Osteocyte (in vitro differentiated cells): ENCODE measurements around the gene CROCC2. TPM values are rescaled to one million over a fixed set of nuclear protein-coding genes. Genes with fewer than 3 reads are reported as not detected.

Experiments
- DNase-seq: peaks from one replicate; pipeline ENCODE4 v3.0.0; 2021; ENCODE audit warnings: mixed read lengths; ENCODE audit not compliant: unreplicated experiment; ENCODE audit errors: extremely low spot score
- H3K27ac Mint-ChIP-seq: one replicate; pipeline ENCODE4 v1.8.0; 2021; ENCODE audit warnings: mild to moderate bottlenecking, mixed read lengths; ENCODE audit not compliant: unreplicated experiment
- H3K27me3 Mint-ChIP-seq: one replicate; pipeline ENCODE4 v1.8.0; 2021; ENCODE audit warnings: mixed read lengths; ENCODE audit not compliant: unreplicated experiment
- H3K36me3 Mint-ChIP-seq: one replicate; pipeline ENCODE4 v1.8.0; 2021; ENCODE audit warnings: mixed read lengths; ENCODE audit not compliant: unreplicated experiment
- H3K4me1 Mint-ChIP-seq: one replicate; pipeline ENCODE4 v1.8.0; 2021; ENCODE audit warnings: mixed read lengths; ENCODE audit not compliant: unreplicated experiment
- H3K4me3 Mint-ChIP-seq: one replicate; pipeline ENCODE4 v1.8.0; 2021; ENCODE audit warnings: mild to moderate bottlenecking, moderate library complexity, mixed read lengths; ENCODE audit not compliant: unreplicated experiment
- H3K9me3 Mint-ChIP-seq: one replicate; pipeline ENCODE4 v1.8.0; 2021; ENCODE audit warnings: mixed read lengths; ENCODE audit not compliant: unreplicated experiment
- CTCF ChIP-seq: fragments of 200-600 bp; sonication (generic); IDR thresholded peaks from 2 replicates; pipeline ENCODE4 v1.5.0; 2021; ENCODE audit warnings: antibody characterized with exemption, mild to moderate bottlenecking, moderate library complexity
- total RNA-seq: library from RNA; stranded (reverse); gene quantifications from 2 replicates; pipeline ENCODE4 v1.2.1, GENCODE V29; 2021

The CROCC2 gene
- total RNA-seq, 1 donor from 2014 or later, result not detected

GRCh38 chr2:240876475-240877251 is 29.5 kb upstream of the CROCC2 start:
- no peak for DNase-seq
- no peaks in the 10 kb centered on the region for H3K36me3 Mint-ChIP-seq
- H3K4me1 Mint-ChIP-seq, result no peaks in the 10 kb centered on the region
- no peak overlapping the region for H3K27ac Mint-ChIP-seq
- H3K27me3 Mint-ChIP-seq, result peaks cover 16% of the 10 kb centered on the region
- no peak overlapping the region for H3K4me3 Mint-ChIP-seq
- no peaks in the 10 kb centered on the region for H3K9me3 Mint-ChIP-seq
- no peak for TF ChIP-seq CTCF

- H3K4me3 Mint-ChIP-seq, result no peak overlapping the region
These were observed 28.4 kb upstream of the CROCC2 start for GRCh38 chr2:240877460-240878340.

GRCh38 chr2:240878341-240878936 is 27.7 kb upstream of the CROCC2 start:
- no peak for DNase-seq
- no peak overlapping the region for H3K27ac Mint-ChIP-seq

More at GRCh38 chr2:240877460-240878340, 28.4 kb upstream of the CROCC2 start:
- no peaks in the 10 kb centered on the region for H3K36me3 Mint-ChIP-seq
- no peak for DNase-seq
- no peaks in the 10 kb centered on the region for H3K9me3 Mint-ChIP-seq
- no peak for TF ChIP-seq CTCF
- peaks cover 22% of the 10 kb centered on the region for H3K27me3 Mint-ChIP-seq
- H3K27ac Mint-ChIP-seq, result no peak overlapping the region
- H3K4me1 Mint-ChIP-seq, result no peaks in the 10 kb centered on the region

GRCh38 chr2:240879105-240879504 is 27.0 kb upstream of the CROCC2 start:
- Mint-ChIP-seq H3K9me3 (no peaks in the 10 kb centered on the region), H3K4me1 (no peaks in the 10 kb centered on the region), H3K27me3 (peaks cover 31% of the 10 kb centered on the region), H3K4me3 (no peak overlapping the region), H3K27ac (no peak overlapping the region), H3K36me3 (no peaks in the 10 kb centered on the region)
- DNase-seq, result no peak
- TF ChIP-seq CTCF, result no peak

More at GRCh38 chr2:240878341-240878936, 27.7 kb upstream of the CROCC2 start:
- no peaks in the 10 kb centered on the region for H3K4me1 Mint-ChIP-seq
- no peak for TF ChIP-seq CTCF
- H3K27me3 Mint-ChIP-seq, result peaks cover 30% of the 10 kb centered on the region
- no peaks in the 10 kb centered on the region for H3K36me3 Mint-ChIP-seq
- H3K4me3 Mint-ChIP-seq, result no peak overlapping the region
- H3K9me3 Mint-ChIP-seq, result no peaks in the 10 kb centered on the region
